Measurements from ENCODE around the gene KRCC1.
A peak's percentile ranks its signal among the peaks of the same experiment; 100 is the strongest.
"Not testable (repeated sequence)": the region's sequence is repeated elsewhere in the genome, so short reads cannot be mapped to it uniquely, and the experiment has no call there.

KRCC1 gene

GRCh38 chr2:88038263-88039105 lies 17.1 kb downstream of the KRCC1 start:
- peak; percentile 86 to 90 for ATAC-seq

GRCh38 chr2:88036606-88037005 lies 19.0 kb downstream of the KRCC1 start:
- no peak for ATAC-seq

- no peak for ATAC-seq
Measured at GRCh38 chr2:88036182-88036581, 19.4 kb downstream of the KRCC1 start.

GRCh38 chr2:88032070-88032702 lies 23.4 kb downstream of the KRCC1 start:
- no peak for ATAC-seq

GRCh38 chr2:88028931-88029330 lies 26.7 kb downstream of the KRCC1 start:
- no peak for ATAC-seq

- peak; percentile 61 to 63 for ATAC-seq
Measured at GRCh38 chr2:88027697-88028389, 27.7 kb downstream of the KRCC1 start.

GRCh38 chr2:88024509-88024908 lies 31.1 kb downstream of the KRCC1 start:
- ATAC-seq, result no peak

GRCh38 chr2:88022669-88022921 lies 33.0 kb downstream of the KRCC1 start:
- no peak for ATAC-seq

GRCh38 chr2:88019985-88020384 lies 35.6 kb downstream of the KRCC1 start:
- no peak for ATAC-seq

- no peak for ATAC-seq
Measured at GRCh38 chr2:88018909-88019308, 36.7 kb downstream of the KRCC1 start.

GRCh38 chr2:88018077-88018805 lies 37.3 kb downstream of the KRCC1 start:
- not testable (repeated sequence) for ATAC-seq

GRCh38 chr2:88017780-88018038 lies 37.9 kb downstream of the KRCC1 start:
- ATAC-seq, result not testable (repeated sequence)

GRCh38 chr2:88016960-88017779 lies 38.4 kb downstream of the KRCC1 start:
- ATAC-seq, result peak; percentile 50 to 57

- ATAC-seq, result peak; percentile 83 to 84
Measured at GRCh38 chr2:88016086-88016959, 39.3 kb downstream of the KRCC1 start, which contains the start of gene RNU2-63P. TSS of gene RNU2-63P (minus strand) at chr2:88016547.

- ATAC-seq, result no peak
Measured at GRCh38 chr2:88011011-88011410, 44.6 kb downstream of the KRCC1 start.

GRCh38 chr2:88010136-88010535 lies 45.4 kb downstream of the KRCC1 start:
- no peak for ATAC-seq

- no peak for ATAC-seq
Measured at GRCh38 chr2:88006912-88007439, 48.6 kb downstream of the KRCC1 start.

GRCh38 chr2:88005776-88006175 lies 49.8 kb downstream of the KRCC1 start:
- ATAC-seq, result no peak

- ATAC-seq, result no peak
Measured at GRCh38 chr2:88003074-88003755, 52.4 kb downstream of the KRCC1 start.

GRCh38 chr2:88002359-88002707 lies 53.2 kb downstream of the KRCC1 start:
- no peak for ATAC-seq

GRCh38 chr2:88000474-88000873 lies 55.1 kb downstream of the KRCC1 start:
- ATAC-seq, result not testable (repeated sequence)
